H1 (cell line): ENCODE measurements around the gene ANKUB1. TPM values are rescaled to one million over a fixed set of nuclear protein-coding genes. Genes with fewer than 3 reads are reported as not detected.

Experiments used
- CTCF ChIA-PET: fragments of 300-600 bp; sonication (Branson Sonifier 250); formaldehyde crosslinking; loops from one replicate; lab custom pipeline; 2021; ENCODE audit not compliant: partially characterized antibody; lab: Charles Lee
- POLR2A ChIA-PET: fragments of 300-600 bp; sonication (Branson Sonifier 250); formaldehyde crosslinking; loops from one replicate; lab custom pipeline; 2021; ENCODE audit warnings: inconsistent platforms; ENCODE audit not compliant: partially characterized antibody; lab: Charles Lee
- DNase-seq, 2 experiments: peaks; one replicate each; pipeline versions ENCODE4 v3.0.0 to v3.0.0-alpha.2; 2010 to 2022; ENCODE audit warnings: low spot score in 2 of 2, low read depth in 1 of 2, mixed read lengths in 1 of 2
- FAIRE-seq: peaks from 2 replicates; lab custom pipeline; 2011; peaks lifted over from hg19 to GRCh38; lab: Jason Lieb, UNC
- H2AFZ ChIP-seq: 2 replicates; pipeline ENCODE4 v1.8.1; 2012; ENCODE audit warnings: low read length, inconsistent platforms
- H2AK5ac ChIP-seq: 2 replicates; pipeline ENCODE4 v1.6.1; 2013; ENCODE audit warnings: low read depth, low read length
- H2BK120ac ChIP-seq: replicated peaks from 2 replicates; pipeline ENCODE3; 2013; ENCODE audit warnings: low read depth, low read length, inconsistent platforms
- H2BK12ac ChIP-seq: 2 replicates; pipeline ENCODE4 v1.6.1; 2013; ENCODE audit warnings: low read depth, low read length
- H2BK15ac ChIP-seq: 2 replicates; pipeline ENCODE4 v1.6.1; 2013; ENCODE audit warnings: low read length
- H2BK20ac ChIP-seq: 2 replicates; pipeline ENCODE4 v1.6.1; 2013; ENCODE audit warnings: low read length
- H2BK5ac ChIP-seq: 2 replicates; pipeline ENCODE4 v1.6.1; 2013; ENCODE audit warnings: low read depth, low read length
- H3K14ac ChIP-seq: 2 replicates; pipeline ENCODE4 v1.6.1; 2013; ENCODE audit warnings: inconsistent platforms; ENCODE audit not compliant: insufficient read length
- H3K18ac ChIP-seq: 2 replicates; pipeline ENCODE4 v1.6.1; 2013; ENCODE audit warnings: low read length; ENCODE audit errors: extremely low read depth
- H3K23ac ChIP-seq: 2 replicates; pipeline ENCODE4 v1.6.1; 2013; ENCODE audit warnings: inconsistent platforms; ENCODE audit not compliant: insufficient read length
- H3K23me2 ChIP-seq: 2 replicates; pipeline ENCODE4 v1.6.1; 2013; ENCODE audit warnings: low read depth, low read length
- H3K27ac ChIP-seq: 2 replicates; pipeline ENCODE4 v1.6.1; 2011; ENCODE audit warnings: low read depth, low read length, inconsistent platforms
- H3K27me3 ChIP-seq, 4 experiments: replicated peaks in 1 of 4; 1 replicate in 1 of 4; 2 replicates in 3 of 4; pipeline versions ENCODE4 v1.6.1 to v1.8.1; 2011 to 2013; ENCODE audit warnings: low read length in 3 of 4, mild to moderate bottlenecking in 3 of 4, inconsistent platforms in 2 of 4, mixed read lengths in 2 of 4, moderate library complexity in 1 of 4; ENCODE audit not compliant: control insufficient read depth in 3 of 4, insufficient read depth in 3 of 4; ENCODE audit errors: extremely low read depth in 1 of 4
- H3K36me3 ChIP-seq, 4 experiments: 2 replicates each; pipeline versions ENCODE4 v1.6.1 to v1.8.1; 2011 to 2013; ENCODE audit warnings: mild to moderate bottlenecking in 4 of 4, low read length in 3 of 4, moderate library complexity in 2 of 4, control low read depth in 1 of 4, inconsistent platforms in 1 of 4; ENCODE audit not compliant: insufficient read depth in 4 of 4, control insufficient read depth in 2 of 4
- H3K4ac ChIP-seq: replicated peaks from 2 replicates; pipeline ENCODE3; 2013; ENCODE audit warnings: low read length, low read depth, mixed read lengths, inconsistent platforms; ENCODE audit not compliant: insufficient read length
- H3K4me1 ChIP-seq, 4 experiments: replicated peaks in 1 of 4; 1 replicate in 1 of 4; 2 replicates in 3 of 4; pipeline versions ENCODE4 v1.6.1 to v1.8.1; 2011 to 2013; ENCODE audit warnings: low read length in 3 of 4, inconsistent platforms in 2 of 4, mixed read lengths in 1 of 4; ENCODE audit not compliant: insufficient read depth in 4 of 4, control insufficient read depth in 3 of 4
- H3K4me2 ChIP-seq, 2 experiments: 2 replicates each; pipeline versions ENCODE4 v1.6.1 to v1.8.1; 2011 to 2013; ENCODE audit warnings: low read depth in 2 of 2, low read length in 2 of 2, control low read depth in 1 of 2, inconsistent platforms in 1 of 2, mild to moderate bottlenecking in 1 of 2; ENCODE audit not compliant: insufficient read depth in 1 of 2
- H3K4me3 ChIP-seq, 4 experiments: fragments of 200-600, 300-600 bp in 1 of 4; sonication (generic), shearing (Covaris generic), sonication (Bioruptor Twin) in 1 of 4; 2 replicates each; pipeline versions ENCODE4 v1.5.1 to v1.8.1; 2011 to 2016; ENCODE audit warnings: low read length in 4 of 4, low read depth in 3 of 4, control low read depth in 2 of 4, inconsistent platforms in 2 of 4, mild to moderate bottlenecking in 2 of 4, mixed read lengths in 1 of 4, moderate library complexity in 1 of 4; ENCODE audit not compliant: insufficient read depth in 2 of 4; ENCODE audit errors: extremely low read depth in 1 of 4
- H3K56ac ChIP-seq: replicated peaks from 2 replicates; pipeline ENCODE3; 2013; ENCODE audit warnings: low read depth, mild to moderate bottlenecking, mixed read lengths, low read length, inconsistent platforms; ENCODE audit not compliant: insufficient read length
- H3K79me1 ChIP-seq: 2 replicates; pipeline ENCODE4 v1.6.1; 2013; ENCODE audit warnings: low read depth, low read length, control low read depth
- H3K79me2 ChIP-seq, 2 experiments: 2 replicates each; pipeline versions ENCODE4 v1.6.1 to v1.8.1; 2012 to 2013; ENCODE audit warnings: low read length in 2 of 2, mild to moderate bottlenecking in 2 of 2, inconsistent platforms in 1 of 2; ENCODE audit not compliant: insufficient read depth in 2 of 2, control insufficient read depth in 1 of 2
- H3K9ac ChIP-seq, 4 experiments: replicated peaks in 1 of 4; 1 replicate in 1 of 4; 2 replicates in 3 of 4; pipeline versions ENCODE4 v1.6.1 to v1.8.1; 2011 to 2013; ENCODE audit warnings: low read depth in 3 of 4, low read length in 3 of 4, control low read depth in 2 of 4, mild to moderate bottlenecking in 2 of 4, moderate library complexity in 2 of 4, inconsistent platforms in 1 of 4; ENCODE audit errors: extremely low read depth in 1 of 4
- H3K9me3 ChIP-seq, 2 experiments: 2 replicates each; pipeline versions ENCODE4 v1.6.1 to v1.8.1; 2012 to 2013; ENCODE audit warnings: mild to moderate bottlenecking in 2 of 2, moderate library complexity in 2 of 2, control low read depth in 1 of 2, inconsistent platforms in 1 of 2, low read depth in 1 of 2, low read length in 1 of 2, mixed read lengths in 1 of 2; ENCODE audit not compliant: insufficient read depth in 2 of 2
- H4K20me1 ChIP-seq, 2 experiments: replicated peaks in 1 of 2; 2 replicates each; pipeline versions ENCODE3 to v1.8.1; 2011 to 2013; ENCODE audit warnings: inconsistent platforms in 2 of 2, low read length in 2 of 2, mild to moderate bottlenecking in 1 of 2; ENCODE audit not compliant: insufficient read depth in 2 of 2, control insufficient read depth in 1 of 2
- H4K5ac ChIP-seq: 2 replicates; pipeline ENCODE4 v1.6.1; 2013; ENCODE audit warnings: low read length, low read depth, mixed read lengths, inconsistent platforms; ENCODE audit not compliant: insufficient read length
- H4K8ac ChIP-seq: 2 replicates; pipeline ENCODE4 v1.8.0; 2013; ENCODE audit warnings: mild to moderate bottlenecking, moderate library complexity, low read length, inconsistent platforms; ENCODE audit not compliant: insufficient read depth; ENCODE audit errors: extremely low read depth
- H4K91ac ChIP-seq: replicated peaks from 2 replicates; pipeline ENCODE3; 2013; ENCODE audit warnings: low read length, mixed read lengths, inconsistent platforms; ENCODE audit not compliant: insufficient read length
- EZH2 ChIP-seq: fragments of 200-600 bp; sonication (generic); IDR thresholded peaks from 2 replicates; pipeline ENCODE4 v1.7.1; 2012; ENCODE audit warnings: low read depth, mild to moderate bottlenecking, moderate library complexity, low read length, inconsistent platforms; ENCODE audit not compliant: severe bottlenecking
- RFX5 ChIP-seq: IDR thresholded peaks from 2 replicates; pipeline ENCODE4 v1.6.1; 2011; ENCODE audit warnings: low read depth, low read length, improper control_type of control experiment, borderline replicate concordance
- SUZ12 ChIP-seq: fragments of 200-600 bp; sonication (generic); IDR thresholded peaks from 2 replicates; pipeline ENCODE4 v1.6.1; 2012; ENCODE audit warnings: mild to moderate bottlenecking, inconsistent platforms, low read length, moderate library complexity, mixed read lengths
- TBP ChIP-seq: IDR thresholded peaks from 2 replicates; pipeline ENCODE4 v1.6.1; 2011; ENCODE audit warnings: low read depth, low read length, improper control_type of control experiment
- TEAD4 ChIP-seq: IDR thresholded peaks from 2 replicates; pipeline ENCODE4 v1.6.1; 2012; ENCODE audit warnings: low read depth, low read length, inconsistent platforms, mixed read lengths
- WGBS, 2 experiments: shearing (Covaris generic) in 1 of 2; methylation state at CpG; one replicate each; pipeline versions ENCODE4 v1.1.6 to v1.1.7; 2013 to 2015; ENCODE audit warnings: low lambda C conversion rate in 2 of 2, mixed read lengths in 2 of 2, inconsistent platforms in 1 of 2, low coverage in 1 of 2, missing lambda C conversion rate in 1 of 2; ENCODE audit not compliant: insufficient replicate concordance in 2 of 2, insufficient coverage in 1 of 2, insufficient read length in 1 of 2; ENCODE audit errors: extremely low coverage in 1 of 2, missing lambda C conversion rate in 1 of 2; 5-methylcytosine and 5-hydroxymethylcytosine counted together
- polyA plus RNA-seq, 7 experiments: library from polyadenylated mRNA; depleted of rRNA in 3 of 7; stranded (reverse) in 5 of 7; unstranded in 2 of 7; fragments of >200 nt in 5 of 7; fragments of 200-250 nt in 2 of 7; gene quantifications; 1 replicate in 5 of 7; 2 replicates in 1 of 7; 4 replicates in 1 of 7; pipeline versions ENCODE4 v1.2.1 to v1.2.3, GENCODE V29; 2011 to 2013; ENCODE audit warnings: missing spikeins in 2 of 7, mixed read lengths in 2 of 7
- total RNA-seq: library from RNA; stranded (reverse); fragmentation: NEBNext Ultra II Directional; extraction: Animal tissue kit (Norgen Biotek cat#: 25700); gene quantifications from 2 replicates; pipeline ENCODE4 v1.2.1, GENCODE V29; 2021

The ANKUB1 gene
- total and polyA plus RNA-seq, 2 of the 8 experiments (the other 6 are each of a cell fraction or from before 2014, with no cell fraction given): not detected

DNA sequence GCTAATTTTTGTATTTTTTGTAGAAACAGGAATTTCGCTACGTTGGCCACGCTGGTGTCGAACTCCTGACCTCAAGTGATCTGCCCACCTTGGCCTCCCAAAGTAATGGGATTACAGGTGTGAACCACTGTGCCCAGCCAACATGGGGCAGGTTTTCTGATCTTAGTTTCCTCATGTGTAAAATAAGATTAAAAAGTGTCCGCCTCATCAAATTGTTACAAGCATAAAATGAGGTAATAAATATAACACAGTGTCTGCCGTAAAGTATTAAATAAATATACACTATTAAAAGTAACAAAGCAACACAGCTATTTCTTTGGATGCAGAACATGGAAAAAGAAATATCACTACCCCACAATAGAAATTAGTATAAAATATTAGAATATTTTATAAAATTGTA, 23.6 kb downstream of the ANKUB1 start:
- Histone ChIP-seq H2BK15ac (no peak overlapping the region), H3K36me3 (no peaks in the 10 kb centered on the region), H4K20me1 (no peaks in the 10 kb centered on the region), H2BK5ac (no peak overlapping the region), H2BK12ac (no peak overlapping the region), H3K4me3 (no peak overlapping the region), H3K79me2 (no peaks in the 10 kb centered on the region), H4K91ac (no peak overlapping the region), H2BK120ac (no peak overlapping the region), H2AFZ (no peak overlapping the region), H4K5ac (no peak overlapping the region), H3K27me3 (no peaks in the 10 kb centered on the region), H3K23ac (no peak overlapping the region), H3K56ac (no peak overlapping the region), H4K8ac (no peak overlapping the region), H2BK20ac (no peak overlapping the region), H3K4me1 (no peaks in the 10 kb centered on the region), H3K18ac (no peak overlapping the region), H3K23me2 (no peaks in the 10 kb centered on the region; the same call in 1 of the 2 replicates), H3K9me3 (no peaks in the 10 kb centered on the region), H3K14ac (no peak overlapping the region), H3K4ac (no peak overlapping the region), H3K27ac (no peak overlapping the region), H3K79me1 (no peaks in the 10 kb centered on the region), H3K9ac (no peak overlapping the region), H2AK5ac (no peak overlapping the region), H3K4me2 (no peak overlapping the region)
- DNase-seq (no peak), FAIRE-seq (no peak)
- WGBS, 2 experiments: 95% methylated on average over 6 of the region's 6 CpGs; no CpG with 5 or more reads in 1 of the 2 experiments
- ChIA-PET POLR2A (no interaction called here), CTCF (interaction anchor here (0.6 to 11.0 kb wide), 10 partner anchors 7 to 274 kb away, joined by 3 to 103 read pairs (median 6); no protein-coding TSS in a partner anchor)
- TF ChIP-seq EZH2: no peak
- no peak for TF ChIP-seq RFX5
- TF ChIP-seq SUZ12: no peak
- no peak for TF ChIP-seq TEAD4
- no peak for TF ChIP-seq TBP
